GM12873 (cell line): ENCODE data around the gene GTF3C5.

Experiments
- TF ChIP-seq, protein P1 (sequence below): IDR thresholded peaks from 2 replicates; pipeline ENCODE4 v1.5.1; 2012; ENCODE audit warnings: low read depth, mild to moderate bottlenecking, moderate library complexity, low read length, control low read depth; ENCODE audit not compliant: insufficient read depth; ENCODE audit errors: missing control alignments

GTF3C5 gene

DNA sequence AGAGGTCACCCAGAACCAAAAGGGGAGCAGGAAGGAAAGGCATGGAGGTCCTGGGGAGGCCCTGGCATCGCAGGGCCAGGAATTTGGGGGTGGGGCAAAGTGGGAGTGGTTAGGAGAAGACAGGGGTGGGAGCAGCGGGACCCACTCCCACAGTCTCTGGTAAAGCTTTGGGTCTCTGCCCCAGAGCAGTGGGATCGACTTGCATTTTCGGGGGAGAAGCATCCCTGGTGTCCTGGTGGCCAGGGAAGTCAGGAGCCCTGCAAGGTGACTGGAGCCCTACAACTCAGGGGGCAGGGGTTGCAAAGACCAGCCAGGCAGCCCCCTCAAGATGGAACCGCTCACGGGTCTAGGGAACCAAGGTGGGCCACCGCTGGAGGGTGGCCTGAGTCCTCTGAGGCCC is 22.4 kb upstream of the GTF3C5 start:
- TF ChIP-seq, protein P1, sequence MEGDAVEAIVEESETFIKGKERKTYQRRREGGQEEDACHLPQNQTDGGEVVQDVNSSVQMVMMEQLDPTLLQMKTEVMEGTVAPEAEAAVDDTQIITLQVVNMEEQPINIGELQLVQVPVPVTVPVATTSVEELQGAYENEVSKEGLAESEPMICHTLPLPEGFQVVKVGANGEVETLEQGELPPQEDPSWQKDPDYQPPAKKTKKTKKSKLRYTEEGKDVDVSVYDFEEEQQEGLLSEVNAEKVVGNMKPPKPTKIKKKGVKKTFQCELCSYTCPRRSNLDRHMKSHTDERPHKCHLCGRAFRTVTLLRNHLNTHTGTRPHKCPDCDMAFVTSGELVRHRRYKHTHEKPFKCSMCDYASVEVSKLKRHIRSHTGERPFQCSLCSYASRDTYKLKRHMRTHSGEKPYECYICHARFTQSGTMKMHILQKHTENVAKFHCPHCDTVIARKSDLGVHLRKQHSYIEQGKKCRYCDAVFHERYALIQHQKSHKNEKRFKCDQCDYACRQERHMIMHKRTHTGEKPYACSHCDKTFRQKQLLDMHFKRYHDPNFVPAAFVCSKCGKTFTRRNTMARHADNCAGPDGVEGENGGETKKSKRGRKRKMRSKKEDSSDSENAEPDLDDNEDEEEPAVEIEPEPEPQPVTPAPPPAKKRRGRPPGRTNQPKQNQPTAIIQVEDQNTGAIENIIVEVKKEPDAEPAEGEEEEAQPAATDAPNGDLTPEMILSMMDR = no peak

- TF ChIP-seq, protein P1 = no peak
Measured at GRCh38 chr9:133008824-133009223, 22.0 kb upstream of the GTF3C5 start.

DNA sequence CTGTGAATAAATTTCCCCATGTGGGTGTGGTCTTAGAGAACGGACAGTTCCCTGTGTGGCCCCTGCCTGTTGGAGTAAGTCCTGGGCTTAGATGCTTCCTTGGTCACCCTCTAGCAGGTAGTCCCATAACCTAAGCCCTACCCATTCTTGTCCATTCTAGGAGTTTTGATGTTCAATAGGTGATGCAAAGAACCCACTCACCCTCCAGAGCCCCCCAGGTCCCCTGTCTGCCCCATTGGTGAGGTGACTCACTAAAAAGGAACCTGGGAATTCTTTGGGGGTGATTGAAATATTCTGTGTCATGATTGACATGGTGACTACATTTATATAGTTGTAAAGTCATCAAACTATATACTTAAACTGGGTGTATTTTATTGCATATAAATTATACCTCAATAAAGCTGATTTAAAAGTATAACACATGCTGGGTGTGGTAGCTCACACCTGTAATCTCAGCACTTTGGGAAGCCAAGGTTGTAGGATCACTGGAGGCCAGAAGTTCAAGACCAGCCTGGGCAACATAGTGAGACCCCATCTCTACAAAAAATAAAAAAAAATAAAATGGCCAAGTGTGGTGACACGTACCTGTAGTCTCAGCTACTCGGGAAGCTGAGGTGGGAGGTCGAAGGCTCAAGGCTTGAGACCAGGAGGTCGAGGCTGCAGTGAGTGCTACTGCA is 20.8 kb upstream of the GTF3C5 start:
- TF ChIP-seq, protein P1 = no peak

DNA sequence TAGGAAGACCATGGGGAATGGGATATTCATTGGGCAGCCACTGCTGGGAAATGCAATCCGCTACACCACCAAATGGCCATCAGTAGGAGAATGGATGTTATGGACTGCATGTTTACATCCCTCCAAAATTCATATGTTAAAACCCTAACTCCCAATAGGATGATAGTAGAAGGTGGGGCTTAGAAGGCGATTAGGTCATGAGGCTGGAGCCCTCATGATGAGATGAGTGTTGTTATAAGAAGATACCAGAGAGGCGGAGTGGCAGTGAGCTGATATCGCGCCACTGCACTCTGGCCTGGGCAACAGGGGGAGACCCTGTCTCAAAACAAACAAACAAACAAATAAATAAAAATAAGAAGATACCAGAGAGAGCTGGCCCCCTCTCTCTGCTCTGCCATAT is 16.1 kb upstream of the GTF3C5 start:
- TF ChIP-seq, protein P1 = no peak

GRCh38 chr9:133023117-133023890 is 7.5 kb upstream of the GTF3C5 start:
- TF ChIP-seq, protein P1 = no peak

DNA sequence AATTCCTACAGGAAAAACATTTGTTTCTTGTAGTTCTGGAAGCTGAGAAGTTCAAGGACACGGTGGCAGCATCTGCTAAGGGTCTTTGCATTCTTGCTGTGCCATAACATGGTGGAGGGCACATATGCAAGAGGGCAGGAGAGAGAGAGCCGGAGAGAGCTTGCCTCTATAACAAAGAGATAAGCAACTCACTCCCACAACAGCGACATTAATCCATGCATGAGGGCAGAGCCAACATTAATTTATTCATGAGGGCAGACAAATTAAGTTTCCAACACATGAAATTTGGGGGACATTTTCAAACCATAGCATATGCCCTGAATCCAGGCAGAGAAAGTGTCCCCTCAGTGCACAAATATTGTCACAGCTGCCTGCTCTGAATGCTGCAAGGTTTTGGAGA is 4.4 kb upstream of the GTF3C5 start:
- TF ChIP-seq, protein P1 = no peak

DNA sequence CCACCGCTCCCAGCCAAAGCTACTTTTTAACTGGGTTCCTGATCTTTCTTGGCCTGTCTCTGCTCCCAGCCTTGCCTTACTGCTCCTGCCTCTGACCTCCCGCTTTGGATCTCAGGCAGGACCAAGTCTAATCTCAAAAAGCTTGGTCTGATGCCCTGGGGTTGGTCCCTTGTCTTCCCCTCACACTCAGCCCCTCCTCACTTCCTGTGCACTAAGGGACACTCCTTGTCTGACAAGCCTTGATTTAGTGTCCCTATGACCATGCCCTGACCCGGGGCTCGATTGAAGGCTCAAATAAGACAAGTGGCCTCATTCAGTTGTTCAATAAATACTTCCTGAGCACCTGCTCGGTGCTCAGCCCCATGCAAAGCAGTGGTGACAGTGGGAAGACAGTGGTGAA is 3.7 kb upstream of the GTF3C5 start:
- TF ChIP-seq, protein P1 = no peak
